Natural killer cell (primary cell): ENCODE data around the gene AK9. TPM values are rescaled to one million over a fixed set of nuclear protein-coding genes. Genes with fewer than 3 reads are reported as not detected.

Experiments used
- ATAC-seq, 3 donors: fragments of 150-1000 bp in 2 of 3; fragments of 200-7000 bp in 1 of 3; cut with Tn5 transposase; 1 replicate in 1 of 3; 2 replicates in 2 of 3; pipeline ENCODE4 v1.10.0; 2021; ENCODE audit warnings: mild to moderate bottlenecking in 2 of 3, moderate library complexity in 2 of 3
- DNase-seq, 2 donors: peaks; one replicate each; pipeline versions ENCODE4 v3.0.0 to v3.0.0-alpha.2; 2013 to 2021; ENCODE audit warnings: mixed read lengths in 1 of 2
- H3K27ac ChIP-seq: one replicate; pipeline ENCODE4 v1.5.1; 2013; ENCODE audit warnings: mild to moderate bottlenecking, low read length
- H3K27me3 ChIP-seq: one replicate; pipeline ENCODE4 v1.6.1; 2013; ENCODE audit warnings: low read length; ENCODE audit not compliant: control insufficient read depth, insufficient read depth
- H3K36me3 ChIP-seq: one replicate; pipeline ENCODE4 v1.6.1; 2013; ENCODE audit warnings: low read length; ENCODE audit not compliant: control insufficient read depth, insufficient read depth
- H3K4me1 ChIP-seq: one replicate; pipeline ENCODE4 v1.6.1; 2013; ENCODE audit warnings: low read length; ENCODE audit not compliant: control insufficient read depth, insufficient read depth
- H3K4me3 ChIP-seq: one replicate; pipeline ENCODE4 v1.5.1; 2013; ENCODE audit warnings: low read length
- H3K9me3 ChIP-seq: one replicate; pipeline ENCODE4 v1.6.1; 2013; ENCODE audit warnings: low read length; ENCODE audit not compliant: control insufficient read depth, insufficient read depth
- H3K27ac Mint-ChIP-seq, 2 donors: one replicate each; pipeline ENCODE4 v1.8.0; 2022; ENCODE audit warnings: mild to moderate bottlenecking in 2 of 2, mixed read lengths in 2 of 2, moderate library complexity in 1 of 2
- H3K27me3 Mint-ChIP-seq, 2 donors: one replicate each; pipeline ENCODE4 v1.8.0; 2022; ENCODE audit warnings: low read depth in 2 of 2, mixed read lengths in 2 of 2
- H3K36me3 Mint-ChIP-seq: one replicate; pipeline ENCODE4 v1.8.0; 2022; ENCODE audit warnings: mixed read lengths
- H3K4me1 Mint-ChIP-seq, 2 donors: one replicate each; pipeline ENCODE4 v1.8.0; 2022; ENCODE audit warnings: mixed read lengths in 2 of 2
- H3K4me3 Mint-ChIP-seq: one replicate; pipeline ENCODE4 v1.8.0; 2022; ENCODE audit warnings: mild to moderate bottlenecking, moderate library complexity, mixed read lengths
- H3K9me3 Mint-ChIP-seq, 2 donors: one replicate each; pipeline ENCODE4 v1.8.0; 2022; ENCODE audit warnings: mixed read lengths in 2 of 2
- WGBS: methylation state at CpG from one replicate; pipeline ENCODE4 v1.1.7; 2013; ENCODE audit warnings: missing lambda C conversion rate; ENCODE audit not compliant: insufficient coverage; 5-methylcytosine and 5-hydroxymethylcytosine counted together
- intact Hi-C: fragments of 100-400 bp; cut with micrococcal nuclease; formaldehyde crosslinking; loops from one replicate; pipeline ENCODE4 v1.14.2; 2022
- total RNA-seq, 4 donors: library from RNA; stranded (reverse); fragments of 120-200 nt in 1 of 4; gene quantifications; one replicate each; pipeline versions ENCODE4 v1.2.3 to v1.2.4, GENCODE V29; 2013 to 2022
- TF ChIP-seq, protein P1 (sequence below): fragments of 200-600 bp; IDR thresholded peaks from one replicate; pipeline ENCODE4 v1.8.0; 2022; ENCODE audit warnings: antibody characterized with exemption

Gene AK9
- total RNA-seq, 3 donors from 2014 or later (not counting 1 experiment from before 2014, with no cell fraction given): 14.0 to 19.2 (median 14.2) TPM

DNA sequence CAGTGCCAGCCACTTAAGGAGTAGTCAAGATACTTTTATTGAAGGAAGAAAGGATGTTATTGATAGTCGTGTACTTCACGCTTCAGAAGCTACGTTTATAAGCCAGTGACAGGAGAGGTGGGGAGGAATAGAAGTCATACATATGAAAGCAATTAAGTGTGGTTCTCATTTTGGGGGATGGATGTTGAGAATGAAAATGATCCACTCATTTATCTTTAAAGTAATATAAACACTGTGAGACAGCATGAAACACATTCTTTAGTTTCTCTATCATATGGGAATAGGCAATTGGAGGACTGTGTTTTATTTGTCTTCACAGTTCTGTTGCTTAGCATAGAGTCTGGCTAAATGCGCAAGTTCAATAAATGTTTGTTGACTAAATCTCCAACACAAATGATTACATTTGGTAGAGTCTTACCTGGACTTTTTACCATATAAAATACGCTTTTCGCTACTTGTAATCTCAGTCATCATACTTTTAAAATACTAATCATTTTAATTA, 35.2 kb downstream of the AK9 start:
- Mint-ChIP-seq H3K36me3 (no peaks in the 10 kb centered on the region), H3K27ac (no peak overlapping the region), H3K27me3 (no peaks in the 10 kb centered on the region), H3K4me3 (no peak overlapping the region), H3K4me1 (no peaks in the 10 kb centered on the region), H3K9me3 (no peaks in the 10 kb centered on the region)
- WGBS: 93% methylated on average over 4 of the region's 6 CpGs
- Histone ChIP-seq H3K4me3 (no peak overlapping the region), H3K27me3 (no peaks in the 10 kb centered on the region), H3K27ac (no peak overlapping the region), H3K36me3 (peaks cover 3% of the 10 kb centered on the region), H3K9me3 (no peaks in the 10 kb centered on the region), H3K4me1 (no peaks in the 10 kb centered on the region)
- ATAC-seq (no peak), DNase-seq (no peak)
- intact Hi-C loops: no loop called here
- TF ChIP-seq, protein P1, sequence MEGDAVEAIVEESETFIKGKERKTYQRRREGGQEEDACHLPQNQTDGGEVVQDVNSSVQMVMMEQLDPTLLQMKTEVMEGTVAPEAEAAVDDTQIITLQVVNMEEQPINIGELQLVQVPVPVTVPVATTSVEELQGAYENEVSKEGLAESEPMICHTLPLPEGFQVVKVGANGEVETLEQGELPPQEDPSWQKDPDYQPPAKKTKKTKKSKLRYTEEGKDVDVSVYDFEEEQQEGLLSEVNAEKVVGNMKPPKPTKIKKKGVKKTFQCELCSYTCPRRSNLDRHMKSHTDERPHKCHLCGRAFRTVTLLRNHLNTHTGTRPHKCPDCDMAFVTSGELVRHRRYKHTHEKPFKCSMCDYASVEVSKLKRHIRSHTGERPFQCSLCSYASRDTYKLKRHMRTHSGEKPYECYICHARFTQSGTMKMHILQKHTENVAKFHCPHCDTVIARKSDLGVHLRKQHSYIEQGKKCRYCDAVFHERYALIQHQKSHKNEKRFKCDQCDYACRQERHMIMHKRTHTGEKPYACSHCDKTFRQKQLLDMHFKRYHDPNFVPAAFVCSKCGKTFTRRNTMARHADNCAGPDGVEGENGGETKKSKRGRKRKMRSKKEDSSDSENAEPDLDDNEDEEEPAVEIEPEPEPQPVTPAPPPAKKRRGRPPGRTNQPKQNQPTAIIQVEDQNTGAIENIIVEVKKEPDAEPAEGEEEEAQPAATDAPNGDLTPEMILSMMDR: no peak

DNA sequence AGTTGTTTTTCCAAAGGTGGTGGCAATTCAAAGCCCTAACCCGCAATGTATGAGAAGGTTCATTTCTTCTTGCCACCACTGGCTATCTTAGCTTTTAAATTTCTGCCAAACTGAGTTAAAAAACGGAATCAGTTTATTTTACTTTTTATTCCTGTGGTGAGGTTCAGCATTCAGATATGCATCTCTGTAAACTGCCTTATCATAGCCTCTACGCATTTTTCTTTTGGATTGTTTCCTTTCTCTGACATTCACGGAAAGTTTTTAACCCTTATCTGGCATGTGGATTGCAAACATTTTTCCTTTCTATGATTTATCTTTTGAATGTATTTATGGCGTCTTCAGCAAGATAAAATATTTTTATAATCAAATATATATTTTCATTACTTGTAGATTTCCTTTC, 37.7 kb downstream of the AK9 start:
- Mint-ChIP-seq H3K4me1 (no peaks in the 10 kb centered on the region), H3K4me3 (no peak overlapping the region), H3K9me3 (no peaks in the 10 kb centered on the region), H3K27me3 (no peaks in the 10 kb centered on the region), H3K27ac (no peak overlapping the region), H3K36me3 (no peaks in the 10 kb centered on the region)
- ATAC-seq: no peak
- DNase-seq: no peak
- Histone ChIP-seq H3K9me3 (no peaks in the 10 kb centered on the region), H3K4me1 (no peaks in the 10 kb centered on the region), H3K27ac (no peak overlapping the region), H3K27me3 (no peaks in the 10 kb centered on the region), H3K36me3 (no peaks in the 10 kb centered on the region), H3K4me3 (no peak overlapping the region)
- intact Hi-C loops: no loop called here
- WGBS: 18% methylated on average over 3 of the region's 5 CpGs
- TF ChIP-seq, protein P1: no peak

DNA sequence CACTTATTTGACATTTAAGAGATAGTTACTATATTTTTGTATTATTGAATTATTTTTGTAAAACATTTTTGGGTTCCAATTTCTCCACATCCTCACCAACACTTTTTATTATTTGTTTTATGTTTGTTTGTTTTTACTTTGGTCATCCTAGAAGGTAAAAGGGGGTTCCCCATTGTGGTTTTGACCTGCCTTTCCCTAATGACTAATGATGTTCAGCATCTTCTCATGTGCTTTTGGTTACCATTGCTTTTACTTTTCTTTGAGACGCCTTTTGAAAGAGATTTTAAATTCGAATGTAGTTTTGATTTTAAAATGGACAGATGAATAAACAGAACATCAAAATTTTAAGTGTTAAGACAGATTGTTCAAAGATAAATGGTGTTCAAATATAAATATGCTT, 46.9 kb downstream of the AK9 start:
- H3K36me3 Mint-ChIP-seq: peaks cover 26% of the 10 kb centered on the region
- H3K36me3 ChIP-seq: no peaks in the 10 kb centered on the region
- no peaks in the 10 kb centered on the region for H3K9me3 ChIP-seq
- intact Hi-C loops: no loop called here
- no peak overlapping the region for H3K27ac ChIP-seq
- H3K4me1 ChIP-seq: no peaks in the 10 kb centered on the region
- no peak overlapping the region for H3K4me3 Mint-ChIP-seq
- H3K27me3 ChIP-seq: no peaks in the 10 kb centered on the region
- no peak overlapping the region for H3K4me3 ChIP-seq
- H3K27me3 Mint-ChIP-seq: no peaks in the 10 kb centered on the region
- H3K9me3 Mint-ChIP-seq: peaks cover 3% of the 10 kb centered on the region in 2 donors
- TF ChIP-seq, protein P1: no peak
- no peak overlapping the region for H3K27ac Mint-ChIP-seq
- WGBS: 90% methylated on average over 2 of the region's 2 CpGs
- no peak for ATAC-seq
- no peak for DNase-seq
- H3K4me1 Mint-ChIP-seq: no peaks in the 10 kb centered on the region

DNA sequence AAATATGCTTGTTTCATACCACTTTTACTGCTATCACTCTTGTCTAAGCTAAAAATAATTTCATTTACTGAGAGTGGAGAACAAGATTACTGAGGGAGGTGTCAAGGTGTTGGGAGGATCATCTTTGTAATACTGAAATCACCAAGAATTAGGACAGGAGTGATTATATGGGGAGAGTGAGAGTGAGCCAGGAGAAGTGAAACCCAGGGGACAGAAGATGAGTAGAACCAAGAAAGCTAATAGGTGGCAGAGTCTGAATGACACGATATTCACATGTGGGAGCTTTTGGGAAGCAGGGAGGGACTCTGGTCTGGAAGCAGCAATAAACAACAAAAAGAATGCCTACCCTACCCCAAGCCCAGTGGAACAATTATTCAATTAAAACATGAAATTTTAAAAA, 58.6 kb downstream of the AK9 start:
- no peaks in the 10 kb centered on the region for H3K27me3 Mint-ChIP-seq
- 100% methylated on average over 1 of the region's 1 CpG for WGBS

More for the DNA sequence above, 58.6 kb downstream of the AK9 start:
- ATAC-seq (no peak), DNase-seq (no peak)
- no peak overlapping the region for H3K4me3 ChIP-seq
- Mint-ChIP-seq H3K36me3 (peaks cover 20% of the 10 kb centered on the region), H3K27ac (no peak overlapping the region), H3K9me3 (no peaks in the 10 kb centered on the region), H3K4me1 (no peaks in the 10 kb centered on the region), H3K4me3 (no peak overlapping the region)
- peaks cover 2% of the 10 kb centered on the region for H3K36me3 ChIP-seq
- TF ChIP-seq, protein P1: no peak
- no peaks in the 10 kb centered on the region for H3K27me3 ChIP-seq
- intact Hi-C loops: no loop called here
- no peaks in the 10 kb centered on the region for H3K9me3 ChIP-seq
- no peak overlapping the region for H3K27ac ChIP-seq
- no peaks in the 10 kb centered on the region for H3K4me1 ChIP-seq
